Cortex of kidney (tissue), 1 donor: Measurements from ENCODE around the gene NOX4.
"Not testable (repeated sequence)": the region's sequence is repeated elsewhere in the genome, so short reads cannot be mapped to it uniquely, and the experiment has no call there.

Source experiments
- DNase-seq: peaks from one replicate; lab custom pipeline; 2025; lab: John Stamatoyannopoulos, UW

NOX4 gene

DNA sequence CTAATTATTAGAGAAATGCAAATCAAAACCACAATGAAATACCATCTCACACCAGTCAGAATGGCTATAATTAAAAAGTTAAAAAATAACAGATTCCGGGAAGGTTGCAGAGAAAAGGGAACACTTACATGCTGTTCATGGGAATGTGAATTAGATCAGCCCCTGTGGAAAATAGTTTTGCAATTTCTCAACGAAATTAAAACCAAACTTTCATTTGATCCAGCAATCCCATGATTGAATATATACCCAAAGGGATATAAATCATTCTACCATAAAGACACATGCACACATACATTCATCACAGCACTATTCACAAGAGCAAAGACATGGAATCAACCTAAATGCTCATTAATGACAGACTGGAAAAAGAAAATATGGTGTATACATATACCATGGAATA lies 32.5 kb downstream of the NOX4 start:
- DNase-seq, result no peak

DNA sequence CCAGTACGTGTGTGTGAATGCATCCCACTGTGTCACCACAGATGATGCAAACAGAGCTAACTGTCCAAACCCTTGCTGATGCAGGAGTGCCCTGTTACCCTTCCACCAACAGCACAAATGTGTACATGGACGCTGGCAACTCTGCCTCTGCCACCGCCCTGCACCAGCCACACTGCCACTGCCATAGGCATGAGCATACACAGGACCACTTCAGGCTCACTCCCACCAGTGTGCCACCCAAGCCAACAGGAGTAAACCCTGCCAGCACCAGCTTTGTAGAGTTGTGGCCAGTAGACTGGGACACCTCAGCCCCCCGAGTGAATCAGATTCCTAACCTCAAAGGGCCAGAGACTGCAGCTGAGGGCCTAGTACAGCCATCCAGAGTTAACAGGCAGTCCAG lies 34.0 kb downstream of the NOX4 start:
- no peak for DNase-seq

- no peak for DNase-seq
Measured at GRCh38 chr11:89456681-89457080, 34.5 kb downstream of the NOX4 start.

GRCh38 chr11:89452780-89453179 lies 38.4 kb downstream of the NOX4 start:
- no peak for DNase-seq

GRCh38 chr11:89447845-89448244 lies 43.3 kb downstream of the NOX4 start:
- DNase-seq, result no peak

DNA sequence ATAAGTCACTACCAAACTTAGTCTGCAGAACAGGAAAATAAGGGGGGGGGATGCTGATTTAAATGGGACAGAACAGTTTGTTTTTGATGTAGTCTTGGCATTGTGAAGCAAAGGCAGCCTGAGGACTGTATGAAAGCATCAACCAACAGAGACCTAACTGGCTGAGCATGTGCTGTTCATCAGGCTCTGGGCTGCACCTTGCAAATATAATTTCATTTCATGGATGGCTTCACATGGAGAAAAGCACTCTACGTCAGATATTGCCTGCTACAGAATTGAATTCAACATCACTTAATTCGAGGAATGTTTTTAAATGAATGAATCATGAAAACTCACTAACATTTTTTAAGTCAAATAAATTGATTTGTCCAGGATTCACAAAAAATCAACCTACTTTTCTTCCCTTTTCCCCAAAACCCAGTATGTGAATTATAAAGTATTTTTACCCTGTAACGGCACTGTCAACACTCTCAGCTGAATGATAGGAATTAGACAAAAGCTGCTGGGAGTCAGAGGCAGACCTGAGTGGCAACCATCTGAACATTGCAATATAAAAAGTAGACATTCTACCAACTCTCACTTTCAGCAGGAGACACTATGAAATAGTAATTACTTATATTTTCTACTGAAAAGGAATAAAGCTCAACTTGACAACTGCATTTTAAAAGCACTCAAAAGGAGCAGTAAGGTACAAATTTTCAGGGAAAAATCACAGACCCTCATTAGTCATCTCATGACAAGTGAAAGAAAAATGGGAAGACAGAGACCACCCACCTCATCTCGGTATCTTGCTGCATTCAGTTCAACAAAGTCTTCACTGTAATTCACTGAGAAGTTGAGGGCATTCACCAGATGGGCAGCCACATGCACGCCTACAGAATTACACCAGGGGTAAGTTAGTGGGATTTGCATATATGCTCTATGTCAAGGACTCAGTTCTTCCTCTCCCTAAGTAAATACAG lies 47.5 kb downstream of the NOX4 start:
- no peak for DNase-seq

- DNase-seq, result no peak
Measured at GRCh38 chr11:89442801-89443200, 48.4 kb downstream of the NOX4 start.

DNA sequence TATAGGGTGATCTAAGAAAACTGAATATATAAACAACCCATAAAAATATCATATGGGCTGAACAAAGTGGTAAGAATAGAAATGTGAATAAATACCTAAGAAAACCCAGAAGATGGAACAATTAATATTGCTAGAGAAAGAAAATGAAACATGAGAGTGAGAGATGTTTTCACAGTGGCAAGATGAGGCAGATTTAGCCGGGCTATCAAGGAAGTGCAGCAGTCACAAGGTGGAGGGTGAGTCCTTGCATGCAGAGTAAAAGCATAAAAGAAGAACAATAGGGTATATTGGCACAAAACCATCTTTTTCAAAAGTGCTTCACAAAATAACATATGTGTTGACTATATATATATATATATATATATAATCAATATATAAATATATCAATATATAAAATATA lies 49.6 kb downstream of the NOX4 start:
- DNase-seq, result no peak

- DNase-seq, result no peak
Measured at GRCh38 chr11:89437317-89437716, 53.9 kb downstream of the NOX4 start.

DNA sequence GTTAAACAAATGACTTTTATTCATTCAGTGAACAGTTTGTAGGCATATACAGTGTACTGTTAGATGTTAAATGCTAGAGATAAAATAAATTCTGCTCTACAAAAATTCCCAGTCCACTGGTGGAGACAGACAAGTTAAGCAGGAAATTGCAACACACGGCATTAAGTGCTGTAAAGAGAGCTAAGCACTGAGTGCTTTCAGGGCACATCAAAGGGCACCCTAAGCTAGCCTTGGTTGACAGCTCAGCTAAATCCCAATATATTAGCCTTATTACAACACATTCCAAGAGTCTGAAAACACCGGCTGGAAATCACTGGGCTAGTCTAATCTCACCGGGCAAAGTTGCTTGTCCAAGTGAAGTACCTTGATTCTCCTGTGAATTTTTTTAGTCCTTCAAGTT lies 55.1 kb downstream of the NOX4 start:
- DNase-seq, result no peak

DNA sequence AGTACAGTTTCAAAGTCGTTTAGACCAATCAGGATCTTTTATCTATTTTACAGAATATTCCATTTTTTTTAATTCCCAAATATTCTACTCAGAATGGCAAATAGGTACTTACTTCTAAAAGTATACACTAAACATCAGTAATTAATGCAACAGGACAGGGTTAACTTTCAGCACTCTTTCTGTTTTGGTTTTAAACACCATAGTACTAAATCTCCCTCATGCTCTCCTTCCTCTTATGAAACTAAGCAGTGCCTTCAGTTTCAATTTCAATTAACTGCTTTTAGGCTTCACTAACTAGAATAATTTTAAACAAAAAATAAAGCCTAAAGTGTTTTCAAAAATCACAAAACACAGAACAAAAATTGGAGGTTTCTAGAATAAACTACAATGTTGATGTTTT lies 57.9 kb downstream of the NOX4 start:
- DNase-seq, result no peak

DNA sequence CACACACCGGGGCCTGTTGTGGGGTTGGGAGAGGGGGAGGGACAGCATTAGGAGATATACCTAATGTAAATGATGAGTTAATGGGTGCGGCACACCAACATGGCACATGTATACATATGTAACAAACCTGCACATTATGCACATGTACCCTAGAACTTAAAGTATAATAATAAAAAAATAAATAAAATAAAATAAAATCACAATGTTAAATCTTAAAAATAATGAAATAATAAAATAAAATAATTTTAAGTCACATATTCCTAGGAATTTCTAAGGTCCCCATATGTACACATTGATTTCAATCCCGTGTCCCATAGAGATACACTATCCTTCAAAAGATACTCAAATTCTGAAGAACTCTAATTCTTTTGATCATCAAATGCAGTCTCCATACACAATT lies 59.0 kb downstream of the NOX4 start:
- DNase-seq, result not testable (repeated sequence)

DNA sequence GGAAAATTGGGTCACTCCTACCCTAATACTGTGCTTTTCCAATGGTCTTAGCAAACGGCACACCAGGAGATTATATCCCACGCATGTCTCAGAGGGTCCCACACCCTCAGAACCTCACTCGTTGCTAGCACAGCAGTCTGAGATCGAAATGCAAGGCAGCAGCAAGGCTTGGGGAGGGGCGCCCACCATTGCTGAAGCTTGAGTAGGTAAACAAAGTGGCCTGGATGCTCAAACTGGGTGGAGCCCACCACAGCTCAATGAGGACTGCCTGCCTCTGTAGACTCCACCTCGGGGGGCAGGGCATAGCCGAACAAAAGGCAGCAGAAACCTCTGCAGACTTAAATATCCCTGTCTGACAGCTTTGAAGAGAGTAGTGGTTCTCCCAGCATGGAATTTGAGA lies 64.7 kb downstream of the NOX4 start:
- DNase-seq, result not testable (repeated sequence)

GRCh38 chr11:89421718-89422117 lies 69.5 kb downstream of the NOX4 start:
- DNase-seq, result no peak

DNA sequence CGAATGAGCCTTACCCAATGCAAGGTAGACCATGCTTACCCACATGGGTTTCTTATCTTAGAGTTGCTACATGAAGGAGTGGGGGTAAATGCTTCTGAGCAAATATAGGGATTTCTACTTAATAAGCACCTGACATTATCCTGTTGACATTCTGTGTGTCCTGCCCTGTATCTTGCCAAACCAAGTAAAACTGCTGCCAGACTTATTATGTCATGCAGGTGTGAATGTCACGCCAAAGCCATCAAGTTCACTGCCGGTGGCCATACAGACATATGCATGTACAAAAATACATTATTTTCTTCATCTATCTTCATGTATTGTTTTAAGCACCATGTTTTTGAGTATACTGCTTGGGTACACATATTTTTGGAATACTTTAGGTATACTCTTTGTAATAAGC lies 70.2 kb downstream of the NOX4 start:
- no peak for DNase-seq

DNA sequence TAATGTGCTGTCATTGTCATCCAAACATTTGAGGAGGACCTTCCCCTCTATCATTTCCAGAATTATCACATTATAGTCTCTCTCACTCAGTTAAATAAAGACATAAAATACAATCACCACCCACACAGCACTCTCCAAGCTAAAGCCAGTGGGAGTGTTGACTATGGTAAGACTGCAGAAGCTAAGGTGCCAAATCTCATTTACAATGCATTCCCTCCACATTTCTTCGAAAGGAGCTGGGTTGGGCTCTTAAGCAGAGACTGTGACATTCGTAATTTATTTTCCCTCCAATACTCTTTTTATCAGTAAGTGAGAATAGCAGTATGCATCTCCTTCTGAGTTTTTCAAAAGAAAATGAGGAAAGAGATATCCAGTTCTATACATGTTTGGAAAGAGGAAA lies 74.2 kb downstream of the NOX4 start:
- no peak for DNase-seq

GRCh38 chr11:89411112-89411511 lies 80.1 kb downstream of the NOX4 start:
- not testable (repeated sequence) for DNase-seq

DNA sequence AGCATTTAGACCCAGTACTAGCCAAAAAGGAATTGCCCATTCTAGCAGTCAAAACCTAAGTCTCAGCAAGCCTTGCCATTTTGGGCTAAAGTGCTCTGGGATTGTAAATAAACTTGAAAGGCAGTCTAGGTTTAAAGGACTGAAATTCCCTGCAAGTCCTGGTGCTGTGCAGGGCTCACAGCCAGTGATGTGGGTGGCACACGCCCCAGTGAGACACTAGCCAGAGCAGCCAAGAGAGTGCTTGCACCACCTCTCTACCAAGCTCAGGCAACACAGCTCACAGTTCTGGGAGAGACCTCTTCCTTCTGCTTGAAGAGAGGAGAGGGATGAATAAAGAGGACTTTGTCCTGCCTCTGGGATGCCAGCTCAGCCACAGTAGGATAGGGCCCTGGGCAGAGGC lies 80.5 kb downstream of the NOX4 start:
- DNase-seq, result not testable (repeated sequence)

DNA sequence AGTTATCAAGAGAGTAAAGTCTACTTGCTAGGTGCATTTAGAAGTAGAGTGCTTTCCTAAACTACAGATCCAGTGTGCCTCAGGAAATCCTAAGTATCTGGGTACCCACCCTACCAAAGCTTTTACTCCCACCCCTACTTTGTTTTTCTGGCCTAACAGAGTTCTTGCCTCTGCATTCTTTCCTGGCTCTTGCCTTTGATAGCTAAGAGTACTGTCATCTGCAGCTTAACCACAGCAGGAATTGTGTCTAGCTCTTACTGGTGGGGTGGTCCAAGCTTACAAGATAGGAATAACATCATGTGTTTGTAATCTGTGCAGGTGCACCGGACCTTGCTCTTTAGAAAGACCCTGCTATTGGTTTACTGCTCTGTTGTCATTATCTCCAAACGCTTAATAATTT lies 82.7 kb downstream of the NOX4 start:
- DNase-seq, result not testable (repeated sequence)

GRCh38 chr11:89405629-89406028 lies 85.5 kb downstream of the NOX4 start:
- no peak for DNase-seq

- not testable (repeated sequence) for DNase-seq
Measured at GRCh38 chr11:89391654-89392053, 99.5 kb downstream of the NOX4 start.

DNA sequence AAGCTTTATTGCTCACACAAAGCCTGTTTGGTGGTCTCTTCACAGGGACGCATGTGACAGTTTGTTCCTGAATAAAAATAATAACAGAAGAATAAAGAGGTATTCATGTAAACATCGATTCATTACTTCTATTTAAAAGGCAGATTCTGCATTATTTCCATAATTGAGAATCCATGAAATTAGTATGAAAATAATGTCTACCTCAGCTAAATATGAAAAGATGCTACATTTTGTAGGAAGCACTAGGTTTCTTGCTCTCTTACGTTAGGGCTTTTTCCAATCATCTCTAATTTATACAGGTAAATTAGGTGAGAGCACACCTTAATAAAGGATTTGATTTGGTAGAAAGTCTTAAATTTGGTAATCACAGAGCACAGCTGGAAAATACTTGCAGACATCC lies 103.7 kb downstream of the NOX4 start:
- not testable (repeated sequence) for DNase-seq

GRCh38 chr11:89382986-89383385 lies 108.2 kb downstream of the NOX4 start:
- DNase-seq, result not testable (repeated sequence)

- no peak for DNase-seq
Measured at GRCh38 chr11:89381094-89381493, 110.1 kb downstream of the NOX4 start.
